Keratinocyte (primary cell): ENCODE data around the gene DNMBP.

Experiments
- EZH2 ChIP-seq: IDR thresholded peaks from one replicate; pipeline ENCODE4 v1.6.1; 2012; ENCODE audit warnings: inconsistent platforms, mild to moderate bottlenecking, low read length, moderate library complexity
- TF ChIP-seq, protein P1 (sequence below), 3 experiments: IDR thresholded peaks in 1 of 3; conservative IDR thresholded peaks in 1 of 3; optimal IDR thresholded peaks in 1 of 3; 2 replicates in 2 of 3; 3 replicates in 1 of 3; pipeline versions ENCODE3 to v1.5.1; 2011; ENCODE audit warnings: low read length in 3 of 3, mild to moderate bottlenecking in 3 of 3, moderate library complexity in 2 of 3, control low read depth in 1 of 3, inconsistent platforms in 1 of 3; ENCODE audit not compliant: insufficient read depth in 2 of 3; ENCODE audit errors: extremely low read depth in 1 of 3

DNA sequence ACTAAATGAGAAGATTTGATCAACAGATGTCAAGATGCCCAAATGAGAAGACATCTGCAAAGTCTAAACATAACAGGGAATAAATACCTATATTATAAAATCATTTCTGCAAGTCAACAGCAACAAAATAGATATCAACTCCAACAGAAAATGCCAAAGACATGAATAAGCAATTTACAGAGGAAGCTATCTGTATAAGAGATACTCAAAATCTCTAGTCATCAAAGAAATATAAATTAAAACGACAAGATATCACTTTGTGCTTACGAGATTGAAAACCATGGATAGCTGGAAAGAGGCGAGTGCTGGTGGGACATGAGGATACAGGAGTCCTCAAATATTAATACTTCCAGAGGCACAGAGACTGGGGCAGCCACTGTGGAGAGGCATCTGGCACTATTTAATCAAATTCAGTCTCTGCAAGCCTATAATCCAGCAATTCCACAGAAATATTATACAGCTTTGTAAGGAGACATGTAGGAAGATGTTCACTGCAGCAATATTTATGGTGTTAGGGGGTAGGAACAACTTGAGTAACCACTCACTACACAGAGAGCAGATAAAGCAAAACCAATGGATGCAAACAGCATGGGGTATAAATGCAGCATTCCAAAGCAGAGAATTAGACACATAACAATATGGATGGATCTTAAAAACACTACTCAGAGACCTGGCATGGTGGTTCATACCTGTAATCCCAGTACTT is 4.8 kb downstream of the DNMBP start:
- TF ChIP-seq, protein P1, sequence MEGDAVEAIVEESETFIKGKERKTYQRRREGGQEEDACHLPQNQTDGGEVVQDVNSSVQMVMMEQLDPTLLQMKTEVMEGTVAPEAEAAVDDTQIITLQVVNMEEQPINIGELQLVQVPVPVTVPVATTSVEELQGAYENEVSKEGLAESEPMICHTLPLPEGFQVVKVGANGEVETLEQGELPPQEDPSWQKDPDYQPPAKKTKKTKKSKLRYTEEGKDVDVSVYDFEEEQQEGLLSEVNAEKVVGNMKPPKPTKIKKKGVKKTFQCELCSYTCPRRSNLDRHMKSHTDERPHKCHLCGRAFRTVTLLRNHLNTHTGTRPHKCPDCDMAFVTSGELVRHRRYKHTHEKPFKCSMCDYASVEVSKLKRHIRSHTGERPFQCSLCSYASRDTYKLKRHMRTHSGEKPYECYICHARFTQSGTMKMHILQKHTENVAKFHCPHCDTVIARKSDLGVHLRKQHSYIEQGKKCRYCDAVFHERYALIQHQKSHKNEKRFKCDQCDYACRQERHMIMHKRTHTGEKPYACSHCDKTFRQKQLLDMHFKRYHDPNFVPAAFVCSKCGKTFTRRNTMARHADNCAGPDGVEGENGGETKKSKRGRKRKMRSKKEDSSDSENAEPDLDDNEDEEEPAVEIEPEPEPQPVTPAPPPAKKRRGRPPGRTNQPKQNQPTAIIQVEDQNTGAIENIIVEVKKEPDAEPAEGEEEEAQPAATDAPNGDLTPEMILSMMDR (optimal IDR thresholded peaks at IDR 0.05 in 1 of 3, IDR thresholded peaks at IDR 0.05 in 1 of 3, conservative IDR thresholded peaks at IDR 0.05 in 1 of 3; ENCODE audit: extremely low read depth in 1 of 3, insufficient read depth in 2 of 3, low read length in 3 of 3): no peak
- no peak for TF ChIP-seq EZH2
